Measurements from ENCODE around the gene SMARCAD1. TPM values are rescaled to one million over a fixed set of nuclear protein-coding genes. Genes with fewer than 3 reads are reported as not detected.

SMARCAD1 gene
- total and polyA plus RNA-seq, 2 donors (not counting 1 experiment from before 2014, with no cell fraction given), result 24.8 to 30.7 TPM

GRCh38 chr4:94253036-94253435, 45.4 kb downstream of the SMARCAD1 start:
- no peak for TF ChIP-seq EZH2 (IDR thresholded peaks at IDR 0.05; ENCODE audit: low read length, missing control alignments)
- TF ChIP-seq CTCF (conservative IDR thresholded peaks at IDR 0.05 in 1 of 2, IDR thresholded peaks at IDR 0.05 in 1 of 2; ENCODE audit: low read depth in 1 of 2, low read length in 2 of 2), result no peak
- Histone ChIP-seq H3K36me3 (ENCODE audit: control insufficient read depth, insufficient read depth, low read length) (peaks cover 1% of the 10 kb centered on the region), H3K9me3 (ENCODE audit: control insufficient read depth, insufficient read depth, low read depth, low read length) (no peaks in the 10 kb centered on the region), H3K4me3 (replicated peaks in 1 of 4; ENCODE audit: control extremely low read depth in 1 of 4, insufficient read depth in 1 of 4, low read depth in 3 of 4, low read length in 4 of 4) (no peak overlapping the region), H2AFZ (ENCODE audit: low read length) (no peak overlapping the region), H3K27ac (ENCODE audit: insufficient read depth, low read length) (no peak overlapping the region), H3K9ac (ENCODE audit: insufficient read depth, low read length) (no peak overlapping the region), H3K4me1 (ENCODE audit: control insufficient read depth, extremely low read depth, insufficient read depth, low read length) (no peaks in the 10 kb centered on the region), H3K79me2 (ENCODE audit: control insufficient read depth, insufficient read depth, low read length) (no peaks in the 10 kb centered on the region), H3K27me3 (ENCODE audit: control insufficient read depth, insufficient read depth, low read length) (no peaks in the 10 kb centered on the region), H4K20me1 (ENCODE audit: control insufficient read depth, extremely low read depth, insufficient read depth, low read length) (no peaks in the 10 kb centered on the region), H3K4me2 (ENCODE audit: extremely low read depth, insufficient read depth, low read length) (no peak overlapping the region)
- DNase-seq (ENCODE audit: low read depth in 2 of 2), result peak; percentile 19 to 33

GRCh38 chr4:94256144-94256783, 48.6 kb downstream of the SMARCAD1 start:
- Histone ChIP-seq H3K9ac (ENCODE audit: insufficient read depth, low read length) (no peak overlapping the region), H3K9me3 (ENCODE audit: control insufficient read depth, insufficient read depth, low read depth, low read length) (no peaks in the 10 kb centered on the region), H4K20me1 (ENCODE audit: control insufficient read depth, extremely low read depth, insufficient read depth, low read length) (no peaks in the 10 kb centered on the region), H3K4me2 (ENCODE audit: extremely low read depth, insufficient read depth, low read length) (no peak overlapping the region), H3K79me2 (ENCODE audit: control insufficient read depth, insufficient read depth, low read length) (no peaks in the 10 kb centered on the region), H3K4me3 (replicated peaks in 1 of 4; ENCODE audit: control extremely low read depth in 1 of 4, insufficient read depth in 1 of 4, low read depth in 3 of 4, low read length in 4 of 4) (no peak overlapping the region), H3K27me3 (ENCODE audit: control insufficient read depth, insufficient read depth, low read length) (no peaks in the 10 kb centered on the region), H3K4me1 (ENCODE audit: control insufficient read depth, extremely low read depth, insufficient read depth, low read length) (no peaks in the 10 kb centered on the region), H2AFZ (ENCODE audit: low read length) (no peak overlapping the region), H3K36me3 (ENCODE audit: control insufficient read depth, insufficient read depth, low read length) (peaks cover 1% of the 10 kb centered on the region), H3K27ac (ENCODE audit: insufficient read depth, low read length) (no peak overlapping the region)
- TF ChIP-seq CTCF (conservative IDR thresholded peaks at IDR 0.05 in 1 of 2, IDR thresholded peaks at IDR 0.05 in 1 of 2; ENCODE audit: low read depth in 1 of 2, low read length in 2 of 2) (no peak), EZH2 (IDR thresholded peaks at IDR 0.05; ENCODE audit: low read length, missing control alignments) (no peak)
- no peak for DNase-seq (ENCODE audit: low read depth in 2 of 2)

- H3K27ac ChIP-seq (ENCODE audit: insufficient read depth, low read length), result no peak overlapping the region
- no peaks in the 10 kb centered on the region for H4K20me1 ChIP-seq (ENCODE audit: control insufficient read depth, extremely low read depth, insufficient read depth, low read length)
- H3K79me2 ChIP-seq (ENCODE audit: control insufficient read depth, insufficient read depth, low read length), result no peaks in the 10 kb centered on the region
- H3K27me3 ChIP-seq (ENCODE audit: control insufficient read depth, insufficient read depth, low read length), result no peaks in the 10 kb centered on the region
- H3K9ac ChIP-seq (ENCODE audit: insufficient read depth, low read length), result no peak overlapping the region
- TF ChIP-seq EZH2 (IDR thresholded peaks at IDR 0.05; ENCODE audit: low read length, missing control alignments) (no peak), CTCF (conservative IDR thresholded peaks at IDR 0.05 in 1 of 2, IDR thresholded peaks at IDR 0.05 in 1 of 2; ENCODE audit: low read depth in 1 of 2, low read length in 2 of 2) (peak in 1 of 2 donors; percentile 38)
- no peak overlapping the region for H2AFZ ChIP-seq (ENCODE audit: low read length)
- DNase-seq (ENCODE audit: low read depth in 2 of 2), result peak in 1 of 2 donors; percentile 19
- no peaks in the 10 kb centered on the region for H3K4me1 ChIP-seq (ENCODE audit: control insufficient read depth, extremely low read depth, insufficient read depth, low read length)
- no peaks in the 10 kb centered on the region for H3K9me3 ChIP-seq (ENCODE audit: control insufficient read depth, insufficient read depth, low read depth, low read length)
- no peak overlapping the region for H3K4me2 ChIP-seq (ENCODE audit: extremely low read depth, insufficient read depth, low read length)
- peaks cover 1% of the 10 kb centered on the region for H3K36me3 ChIP-seq (ENCODE audit: control insufficient read depth, insufficient read depth, low read length)
- H3K4me3 ChIP-seq (replicated peaks in 1 of 4; ENCODE audit: control extremely low read depth in 1 of 4, insufficient read depth in 1 of 4, low read depth in 3 of 4, low read length in 4 of 4), result no peak overlapping the region
Measured at GRCh38 chr4:94256828-94257227, 49.2 kb downstream of the SMARCAD1 start.
